Measurements from ENCODE around the gene SYCE1.
A peak's percentile ranks its signal among the peaks of the same experiment; 100 is the strongest.
"Not testable (repeated sequence)": the region's sequence is repeated elsewhere in the genome, so short reads cannot be mapped to it uniquely, and the experiment has no call there.

Gene SYCE1

DNA sequence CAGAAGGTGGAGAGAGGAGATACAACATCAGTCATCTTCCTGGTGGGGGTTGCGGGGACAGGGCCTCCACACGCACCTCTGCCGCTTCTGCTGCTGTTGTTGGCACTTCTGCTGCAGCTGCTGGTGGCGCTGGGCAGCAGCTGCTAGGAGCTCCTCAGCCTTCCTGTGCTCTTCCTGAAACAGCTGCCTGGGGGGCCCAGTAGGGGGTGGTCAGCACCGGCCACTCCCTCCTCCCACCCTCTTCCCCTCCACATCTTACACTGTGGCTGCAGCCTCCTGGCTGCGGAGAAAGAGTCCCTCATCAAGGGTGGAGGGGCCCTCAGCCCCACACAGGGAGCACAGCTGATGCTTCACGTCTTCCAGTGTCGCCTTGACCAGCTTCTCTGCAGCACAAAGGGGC is 9.9 kb downstream of the SYCE1 start:
- no peak for DNase-seq

GRCh38 chr10:133554600-133554999 is 10.8 kb downstream of the SYCE1 start:
- DNase-seq, result no peak

- no peak for DNase-seq
These were observed 20.9 kb downstream of the SYCE1 start for GRCh38 chr10:133544506-133544905.

- not testable (repeated sequence) for DNase-seq
These were observed 23.9 kb downstream of the SYCE1 start for GRCh38 chr10:133541441-133541975.

DNA sequence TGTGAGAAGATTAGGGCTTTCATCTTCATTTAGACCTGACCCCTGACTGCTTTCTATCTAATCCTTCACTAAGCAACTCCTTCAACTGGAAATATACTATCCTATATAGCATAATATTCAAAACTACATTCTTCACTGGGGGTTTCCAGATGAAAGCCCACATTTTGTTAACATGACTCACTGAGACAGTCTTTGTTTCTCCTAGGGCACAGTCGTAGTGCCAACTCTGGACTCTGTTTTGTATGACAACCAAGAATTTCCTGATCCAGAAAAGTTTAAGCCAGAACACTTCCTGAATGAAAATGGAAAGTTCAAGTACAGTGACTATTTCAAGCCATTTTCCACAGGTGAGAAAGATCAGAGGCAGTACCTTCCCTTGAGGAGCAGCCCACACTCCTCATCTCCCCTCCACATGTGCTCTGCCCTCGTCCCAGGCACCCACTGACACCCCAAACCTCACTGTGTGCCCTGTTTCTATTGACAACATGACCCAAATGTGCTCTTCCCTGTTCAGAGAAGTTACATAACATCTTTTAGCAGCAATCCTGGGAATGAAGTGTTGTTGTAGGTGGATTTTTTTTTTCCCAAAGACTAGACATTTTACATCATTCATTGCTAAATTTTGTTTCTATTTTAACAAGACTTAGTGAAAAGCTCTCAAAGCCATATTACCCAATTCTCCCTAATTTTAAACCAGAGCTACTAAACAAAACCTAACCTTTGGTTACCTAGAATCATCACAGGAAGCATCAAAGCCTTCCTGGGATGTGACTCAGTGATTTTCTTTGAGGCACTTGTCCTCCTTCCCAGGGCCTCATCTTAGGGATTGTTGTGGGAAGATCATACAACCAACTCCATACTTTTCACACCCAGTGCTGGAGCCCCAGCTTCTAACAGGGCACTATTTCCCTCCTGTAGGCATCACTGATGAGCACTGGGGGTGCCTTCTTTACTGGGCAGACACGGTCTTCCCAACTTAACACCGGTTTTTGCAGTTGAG is 27.5 kb downstream of the SYCE1 start:
- DNase-seq, result no peak

- no peak for DNase-seq
These were observed 29.2 kb downstream of the SYCE1 start for GRCh38 chr10:133536198-133536597.

DNA sequence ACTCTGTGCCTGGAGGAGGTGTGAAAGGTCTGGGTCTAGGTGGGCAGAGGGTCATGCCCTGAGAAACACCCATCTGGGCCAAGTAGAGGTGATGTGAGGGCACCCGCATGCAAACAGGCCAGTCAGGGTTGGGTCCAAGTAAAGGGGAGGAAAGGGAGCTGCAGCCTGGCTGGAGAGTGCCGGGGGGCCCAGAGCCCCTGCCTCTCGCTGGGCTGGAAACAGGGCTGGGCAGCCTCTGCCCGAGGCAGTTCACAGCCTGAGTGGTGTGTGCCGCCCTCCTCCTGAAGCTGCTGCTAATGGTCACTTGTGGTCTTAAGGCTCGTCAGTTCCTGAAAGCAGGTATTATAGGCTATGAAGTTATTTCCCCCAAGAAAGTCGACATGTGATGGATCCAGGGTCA is 31.0 kb downstream of the SYCE1 start:
- DNase-seq, result no peak

DNA sequence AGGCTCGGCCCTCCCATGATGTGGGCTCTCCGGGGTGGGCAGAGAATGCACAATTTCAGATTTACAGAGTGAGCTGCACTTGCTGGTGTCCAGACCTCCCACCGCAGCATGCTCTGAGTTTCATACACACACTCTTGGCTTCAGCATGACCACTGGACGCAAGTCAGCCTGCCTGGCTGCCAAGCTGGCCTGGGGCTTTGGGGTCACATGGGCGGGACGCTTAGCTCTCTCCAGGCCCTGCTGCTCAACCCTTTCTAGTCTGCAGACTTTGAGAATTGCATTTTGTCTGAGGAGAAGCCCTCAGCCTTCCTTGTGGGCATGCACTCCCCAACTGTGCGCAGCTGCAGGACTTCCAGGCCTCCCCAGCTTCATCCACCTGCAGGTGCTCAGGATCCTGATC is 32.5 kb downstream of the SYCE1 start:
- no peak for DNase-seq

DNA sequence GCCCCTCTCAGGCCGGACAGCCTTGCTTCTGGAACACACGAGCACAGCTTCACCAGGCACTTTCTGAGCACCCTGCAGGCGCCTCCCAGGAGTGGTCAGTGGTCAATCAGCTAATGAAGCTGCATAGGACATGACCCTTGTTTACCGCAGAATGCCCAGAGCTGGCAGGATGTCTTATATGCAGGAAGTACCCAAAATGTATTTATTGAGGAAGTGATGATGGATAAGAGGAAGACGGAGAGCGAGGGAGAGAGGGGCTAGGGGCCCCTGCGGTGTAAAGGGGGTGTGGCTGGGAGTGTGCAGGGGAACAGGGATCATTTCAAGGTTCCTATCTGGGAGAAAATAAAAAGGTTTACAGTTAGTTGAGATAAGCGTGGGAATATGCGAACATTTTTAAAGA is 34.9 kb downstream of the SYCE1 start:
- no peak for DNase-seq

DNA sequence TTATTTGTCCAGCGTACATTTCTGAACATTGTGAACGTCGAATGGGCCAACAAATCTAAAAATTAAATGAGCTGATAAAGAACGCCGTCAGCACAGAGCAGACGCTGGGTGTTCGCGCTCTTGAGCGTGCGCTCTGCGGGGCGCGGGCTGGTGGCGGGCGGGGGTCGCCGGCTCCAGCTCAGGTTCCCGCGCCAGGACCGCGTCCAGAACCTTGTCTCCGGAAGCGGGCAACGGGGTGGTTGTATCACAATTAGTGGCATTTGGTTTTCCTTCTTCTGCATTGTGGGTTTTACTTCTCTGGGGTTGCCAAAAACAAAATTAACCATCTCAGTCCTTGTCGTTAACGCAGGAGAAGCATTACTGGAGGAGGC is 35.8 kb downstream of the SYCE1 start:
- no peak for DNase-seq

DNA sequence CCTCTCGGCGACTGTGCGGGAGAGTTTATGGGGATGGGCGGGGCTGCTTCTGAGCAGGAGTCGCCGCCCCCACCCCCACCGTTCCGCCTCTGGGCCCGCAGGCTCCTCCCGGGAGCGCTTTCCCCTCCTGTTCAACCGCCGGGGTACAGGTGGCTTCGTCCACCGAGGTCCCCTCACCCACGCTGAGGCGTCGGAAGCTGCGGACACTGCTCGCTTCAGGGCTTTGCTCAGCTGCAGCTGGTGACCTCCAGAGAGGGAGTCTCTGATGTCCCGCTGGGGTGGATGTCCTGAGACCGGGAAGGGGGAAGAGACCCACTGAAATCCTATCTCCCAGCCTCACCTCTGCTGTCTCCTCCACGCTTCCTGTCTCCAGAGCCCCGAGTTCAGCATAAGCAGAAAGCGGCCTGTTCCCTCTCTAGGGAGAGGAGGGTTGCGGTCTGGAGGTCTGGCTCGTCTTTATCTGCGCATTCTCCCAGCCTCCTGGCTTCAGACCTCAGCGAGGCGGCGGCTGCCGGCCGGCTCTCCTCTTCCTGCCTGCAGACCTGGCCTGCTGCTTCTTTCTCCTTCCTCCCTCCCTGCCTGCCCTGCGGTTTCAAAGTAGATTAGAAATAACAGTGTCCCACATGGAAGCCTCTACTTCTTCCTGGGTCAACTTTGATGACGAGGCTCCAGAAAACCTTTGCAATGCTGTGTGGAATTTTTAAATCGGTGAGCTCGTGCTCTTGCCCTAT is 36.4 kb downstream of the SYCE1 start:
- no peak for DNase-seq

- DNase-seq, result no peak
These were observed 37.0 kb downstream of the SYCE1 start for GRCh38 chr10:133528296-133528844.

DNA sequence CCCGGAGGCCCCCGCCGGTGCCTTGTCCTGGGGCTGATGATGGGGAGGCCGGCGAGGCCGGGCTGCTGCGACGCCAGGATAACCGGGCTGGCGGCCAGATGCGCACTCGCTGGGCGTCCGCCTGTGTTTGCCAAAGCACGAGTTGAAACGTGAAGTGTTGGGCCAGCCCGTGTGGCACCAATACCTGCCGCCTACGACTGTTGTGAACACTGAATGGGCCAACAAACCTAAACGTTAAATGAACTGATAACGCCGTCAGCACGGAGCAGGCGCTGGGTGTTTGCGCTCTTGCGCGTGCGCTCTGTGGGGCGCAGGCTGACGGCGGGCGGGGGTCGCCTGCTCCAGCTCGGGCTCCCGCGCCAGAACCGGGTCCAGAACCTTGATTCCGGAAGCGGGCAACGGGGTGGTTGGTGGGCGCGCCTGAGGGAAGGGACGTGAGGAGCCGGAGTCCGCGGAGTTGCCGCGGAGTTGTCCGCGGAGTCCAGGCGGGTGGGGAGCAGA is 37.6 kb downstream of the SYCE1 start:
- DNase-seq, result no peak

DNA sequence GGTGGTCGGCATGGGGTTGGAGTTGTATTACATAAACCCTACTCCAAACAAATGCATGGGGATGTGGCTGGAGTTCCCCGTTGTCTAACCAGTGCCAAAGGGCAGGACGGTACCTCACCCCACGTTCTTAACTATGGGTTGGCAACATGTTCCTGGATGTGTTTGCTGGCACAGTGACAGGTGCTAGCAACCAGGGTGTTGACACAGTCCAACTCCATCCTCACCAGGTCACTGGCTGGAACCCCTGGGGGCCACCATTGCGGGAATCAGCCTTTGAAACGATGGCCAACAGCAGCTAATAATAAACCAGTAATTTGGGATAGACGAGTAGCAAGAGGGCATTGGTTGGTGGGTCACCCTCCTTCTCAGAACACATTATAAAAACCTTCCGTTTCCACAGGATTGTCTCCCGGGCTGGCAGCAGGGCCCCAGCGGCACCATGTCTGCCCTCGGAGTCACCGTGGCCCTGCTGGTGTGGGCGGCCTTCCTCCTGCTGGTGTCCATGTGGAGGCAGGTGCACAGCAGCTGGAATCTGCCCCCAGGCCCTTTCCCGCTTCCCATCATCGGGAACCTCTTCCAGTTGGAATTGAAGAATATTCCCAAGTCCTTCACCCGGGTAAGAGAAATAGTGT is 38.3 kb downstream of the SYCE1 start, which contains the start of gene CYP2E1:
TSS of gene CYP2E1 (plus strand) at position 407 of the 632 bp plus-strand sequence. CDS start at position 440, 33 bp downstream.
- DNase-seq, result no peak

DNA sequence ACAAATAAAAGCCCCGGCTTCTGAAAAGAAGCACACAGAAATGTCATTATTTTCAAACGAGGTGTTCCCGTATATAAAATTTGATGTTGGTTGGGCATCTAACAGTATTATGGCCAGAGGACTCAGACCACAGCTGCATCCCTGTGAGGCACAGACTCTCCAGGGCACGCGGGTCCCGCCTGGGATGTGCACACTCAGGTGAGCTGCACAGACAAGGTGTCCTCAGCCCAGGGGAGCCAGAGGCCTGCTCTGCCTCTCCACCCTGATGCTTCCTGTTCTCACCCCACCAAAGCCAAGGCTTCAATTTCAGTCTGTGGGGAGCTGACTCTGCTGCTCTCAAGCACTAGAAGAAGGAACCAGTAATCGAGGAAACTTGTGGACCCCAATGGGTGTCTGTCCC is 39.9 kb downstream of the SYCE1 start:
- no peak for DNase-seq

DNA sequence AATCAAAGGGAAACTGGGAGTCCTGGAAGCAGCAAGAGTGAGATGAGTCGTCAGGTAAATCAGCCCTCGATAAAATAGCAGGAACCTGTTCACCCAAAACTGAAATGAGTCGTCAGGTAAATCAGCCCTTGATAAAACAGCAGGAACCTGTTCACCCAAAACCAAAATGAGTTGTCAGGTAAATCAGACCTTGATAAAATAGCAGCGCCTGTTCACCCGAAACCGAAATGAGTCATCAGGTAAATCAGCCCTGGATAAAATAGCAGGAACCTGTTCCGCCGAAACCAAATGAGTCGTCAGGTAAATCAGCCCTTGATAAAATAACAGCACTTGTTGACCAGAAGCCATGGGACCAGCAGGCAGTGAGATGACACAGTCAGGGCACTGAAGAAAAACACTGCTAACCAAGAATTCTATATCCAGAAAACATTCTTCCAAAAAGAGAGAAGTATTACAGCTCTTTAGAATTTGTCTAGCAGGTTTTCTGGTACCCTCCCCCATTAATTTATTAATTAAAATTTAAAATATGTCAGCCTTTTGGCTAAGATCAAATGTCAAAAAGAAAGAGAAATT is 41.7 kb downstream of the SYCE1 start:
- no peak for DNase-seq

DNA sequence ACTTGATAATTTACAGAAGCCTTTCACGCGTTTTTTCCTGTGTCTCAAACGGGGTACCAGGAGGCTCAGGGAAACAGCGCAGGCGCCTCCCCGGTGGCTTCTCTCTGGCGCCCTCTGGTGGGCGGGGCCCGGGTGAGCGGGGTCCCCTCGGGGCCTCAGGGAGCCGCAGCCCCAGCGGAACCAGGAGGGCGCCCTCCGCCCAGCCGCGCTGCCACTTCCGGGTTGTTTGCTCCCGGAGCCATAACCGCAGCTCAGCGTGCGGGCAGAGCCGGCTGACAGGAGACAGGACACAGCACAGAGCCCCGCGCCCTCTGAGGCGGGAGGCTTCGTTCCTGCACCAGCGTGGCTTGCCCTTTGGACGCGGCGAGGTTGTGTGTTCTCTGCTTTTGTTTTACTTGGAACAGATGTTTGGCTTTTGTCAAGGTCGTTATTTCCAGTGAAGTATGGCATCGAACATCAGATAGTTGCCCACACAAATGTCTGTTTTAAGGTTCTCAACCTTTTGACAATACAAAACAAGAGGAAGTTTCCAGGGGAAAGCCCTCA is 45.1 kb downstream of the SYCE1 start:
- DNase-seq, result peak; percentile 83 to 89

DNA sequence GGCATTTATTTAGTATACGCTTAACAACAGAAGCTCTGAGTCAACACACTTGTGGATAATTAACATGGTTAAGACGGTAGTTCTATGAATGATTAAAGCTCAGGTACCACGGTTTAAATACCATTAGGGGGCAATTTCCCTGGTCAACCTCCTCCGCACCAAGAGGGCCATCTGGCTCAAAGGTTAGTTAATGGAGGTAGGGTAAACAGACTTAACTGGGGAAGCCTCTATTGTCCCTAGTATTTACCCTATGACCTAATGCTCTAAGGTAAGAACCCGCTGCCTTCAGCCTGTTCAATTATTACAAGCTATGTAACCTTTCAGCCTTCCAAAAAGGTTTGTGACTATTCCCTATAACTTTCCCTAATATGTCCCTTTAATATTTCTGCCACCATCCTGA is 46.9 kb downstream of the SYCE1 start:
- not testable (repeated sequence) for DNase-seq

DNA sequence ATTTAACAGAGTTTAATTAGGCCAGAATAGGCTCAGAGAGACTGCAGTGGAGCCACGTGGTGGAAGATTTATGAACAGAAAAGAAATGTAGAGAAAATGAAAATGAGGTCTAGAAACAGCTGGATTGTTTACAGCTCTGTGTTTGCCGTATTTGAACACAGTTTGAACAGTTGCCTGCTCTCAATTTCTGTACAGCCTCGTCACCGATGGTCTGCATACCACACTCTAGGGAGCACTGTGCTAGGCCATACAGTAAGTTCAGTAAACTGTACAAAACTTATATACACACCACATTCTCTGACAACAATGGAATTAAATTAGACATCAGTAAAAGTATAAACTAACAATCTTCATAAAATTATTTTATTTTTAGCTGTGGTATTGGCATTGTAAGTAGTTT is 49.3 kb downstream of the SYCE1 start:
- DNase-seq, result no peak

DNA sequence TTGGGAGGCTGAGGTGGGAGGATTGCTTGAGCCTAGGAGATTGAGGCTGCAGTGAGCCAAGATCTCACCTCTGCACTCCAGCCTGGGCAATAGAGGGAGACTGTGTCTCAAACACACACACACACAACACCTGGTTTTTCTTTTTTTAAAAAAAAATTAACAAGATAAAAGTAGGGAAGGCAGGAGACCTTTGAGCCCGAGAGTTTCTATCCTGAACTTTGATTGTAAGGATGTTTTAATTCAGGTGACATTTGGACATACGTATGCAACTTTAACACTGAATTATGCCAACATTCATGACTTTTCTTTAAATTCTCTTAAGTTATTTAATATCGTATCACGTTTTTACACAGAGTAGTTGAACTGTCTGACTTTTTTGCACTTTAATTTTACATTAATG is 49.9 kb downstream of the SYCE1 start:
- no peak for DNase-seq

DNA sequence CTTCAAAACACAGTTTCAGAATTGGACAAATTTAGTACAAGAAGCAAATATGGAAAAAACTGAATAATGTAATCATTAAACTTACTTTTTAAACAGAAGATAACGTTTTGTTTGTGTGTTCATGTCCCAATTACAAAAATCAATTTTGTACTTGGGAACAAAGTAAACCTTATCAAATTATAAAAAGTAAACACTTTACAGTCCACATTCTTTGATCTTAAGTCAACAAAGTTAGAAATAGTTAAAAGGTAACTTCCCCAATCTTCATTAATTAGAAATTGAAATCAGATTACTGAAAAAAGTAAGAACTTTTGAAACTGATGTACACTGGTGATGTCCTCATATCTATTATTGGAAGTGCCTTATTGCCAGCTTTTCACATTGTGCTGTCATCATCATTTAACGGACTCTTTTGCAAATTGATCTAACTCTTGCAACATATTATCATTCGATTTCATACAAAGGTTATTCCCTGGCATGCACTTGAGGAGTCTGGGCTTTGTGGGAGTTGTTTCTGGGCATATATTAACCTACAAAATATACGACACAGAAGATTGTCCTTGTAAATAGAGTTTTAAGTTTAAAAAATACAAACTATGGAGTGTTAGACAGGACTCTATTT is 53.4 kb downstream of the SYCE1 start:
- no peak for DNase-seq

DNA sequence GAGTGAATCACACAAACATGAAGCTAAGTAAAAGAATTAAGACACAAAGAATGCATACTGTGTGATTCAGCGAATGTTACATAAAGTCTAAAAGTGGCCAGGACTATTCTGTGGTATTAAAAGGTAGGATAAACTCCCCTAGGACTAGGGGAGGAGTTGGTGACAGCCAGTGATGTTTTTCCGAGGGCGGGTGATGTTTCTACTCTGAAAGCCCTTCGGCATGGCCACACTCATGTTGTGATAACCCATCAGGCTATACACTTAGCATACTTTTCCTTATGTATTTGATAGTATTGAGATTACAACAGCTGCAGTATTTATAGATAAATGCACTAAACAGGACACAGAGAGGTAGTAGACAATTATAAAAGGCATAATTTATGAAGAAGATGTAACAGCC is 54.0 kb downstream of the SYCE1 start:
- no peak for DNase-seq
